Activated naive CD4-positive, alpha-beta T cell treated with anti-CD3 and anti-CD28 coated beads for 36 hours (primary cell): ENCODE measurements around the gene PARP1. TPM values are rescaled to one million over a fixed set of nuclear protein-coding genes. Genes with fewer than 3 reads are reported as not detected.
"Not testable (repeated sequence)": the region's sequence is repeated elsewhere in the genome, so short reads cannot be mapped to it uniquely, and the experiment has no call there.

Experiments used
- CTCF ChIA-PET: fragments of 350-600 bp; sonication (Branson Sonifier 250); formaldehyde crosslinking; loops from one replicate; lab custom pipeline; 2021; ENCODE audit warnings: antibody characterized with exemption; lab: Charles Lee
- DNase-seq: peaks from one replicate; pipeline ENCODE4 v3.0.0-alpha.2; 2020
- H3K27ac Mint-ChIP-seq: one replicate; pipeline ENCODE4 v1.8.0; 2021; ENCODE audit warnings: mild to moderate bottlenecking, mixed read lengths
- H3K27me3 Mint-ChIP-seq: one replicate; pipeline ENCODE4 v1.8.0; 2021; ENCODE audit warnings: low read depth, mixed read lengths
- H3K36me3 Mint-ChIP-seq: one replicate; pipeline ENCODE4 v1.8.0; 2021; ENCODE audit warnings: low read depth, mixed read lengths
- H3K4me1 Mint-ChIP-seq: one replicate; pipeline ENCODE4 v1.8.0; 2021; ENCODE audit warnings: low read depth, mixed read lengths
- H3K4me3 Mint-ChIP-seq: one replicate; pipeline ENCODE4 v1.8.0; 2021; ENCODE audit warnings: mild to moderate bottlenecking, moderate library complexity, mixed read lengths
- H3K9me3 Mint-ChIP-seq: one replicate; pipeline ENCODE4 v1.8.0; 2021; ENCODE audit warnings: mixed read lengths
- intact Hi-C: fragments of 100-400 bp; cut with micrococcal nuclease; formaldehyde crosslinking; loops from one replicate; pipeline ENCODE4 v1.15.1; 2023
- total RNA-seq, 2 experiments: library from RNA; stranded (reverse); gene quantifications; one replicate each; pipeline ENCODE4 v1.2.3, GENCODE V29; 2021

PARP1 gene
- total RNA-seq, 2 experiments from 2014 or later: 265 to 273 TPM

GRCh38 chr1:226353698-226354525 is 54.0 kb downstream of the PARP1 start:
- no peak overlapping the region for H3K27ac Mint-ChIP-seq
- peaks cover 2% of the 10 kb centered on the region for H3K36me3 Mint-ChIP-seq
- intact Hi-C loops: no loop called here

GRCh38 chr1:226351709-226352108 is 56.2 kb downstream of the PARP1 start:
- Mint-ChIP-seq H3K4me3 (no peak overlapping the region), H3K9me3 (no peaks in the 10 kb centered on the region), H3K27me3 (no peaks in the 10 kb centered on the region), H3K27ac (no peak overlapping the region), H3K4me1 (no peaks in the 10 kb centered on the region), H3K36me3 (no peaks in the 10 kb centered on the region)
- intact Hi-C loops: no loop called here
- DNase-seq: no peak
- CTCF ChIA-PET: no interaction called here

More at GRCh38 chr1:226353698-226354525, 54.0 kb downstream of the PARP1 start:
- CTCF ChIA-PET: interaction anchor here (1.4 kb wide), 1 partner anchor 21 kb away, joined by 4 read pairs; no protein-coding TSS in a partner anchor
- Mint-ChIP-seq H3K9me3 (no peaks in the 10 kb centered on the region), H3K27me3 (no peaks in the 10 kb centered on the region), H3K4me1 (no peaks in the 10 kb centered on the region), H3K4me3 (no peak overlapping the region)
- no peak for DNase-seq

- H3K4me3 Mint-ChIP-seq: no peak overlapping the region
- DNase-seq: no peak
- CTCF ChIA-PET: no interaction called here
- H3K4me1 Mint-ChIP-seq: no peaks in the 10 kb centered on the region
- no peaks in the 10 kb centered on the region for H3K36me3 Mint-ChIP-seq
- intact Hi-C loops: no loop called here
- H3K27me3 Mint-ChIP-seq: no peaks in the 10 kb centered on the region
- no peak overlapping the region for H3K27ac Mint-ChIP-seq
- H3K9me3 Mint-ChIP-seq: no peaks in the 10 kb centered on the region
Measured at GRCh38 chr1:226350519-226350865, 57.4 kb downstream of the PARP1 start.

GRCh38 chr1:226349801-226350518 is 57.9 kb downstream of the PARP1 start:
- no peaks in the 10 kb centered on the region for H3K9me3 Mint-ChIP-seq
- no peak overlapping the region for H3K4me3 Mint-ChIP-seq
- no peaks in the 10 kb centered on the region for H3K36me3 Mint-ChIP-seq
- H3K27ac Mint-ChIP-seq: no peak overlapping the region
- intact Hi-C loops: no loop called here
- CTCF ChIA-PET: no interaction called here
- no peaks in the 10 kb centered on the region for H3K27me3 Mint-ChIP-seq
- H3K4me1 Mint-ChIP-seq: no peaks in the 10 kb centered on the region
- no peak for DNase-seq

- no peak overlapping the region for H3K27ac Mint-ChIP-seq
- no peak for DNase-seq
- H3K4me3 Mint-ChIP-seq: no peak overlapping the region
- CTCF ChIA-PET: no interaction called here
- intact Hi-C loops: no loop called here
- H3K27me3 Mint-ChIP-seq: no peaks in the 10 kb centered on the region
- H3K9me3 Mint-ChIP-seq: no peaks in the 10 kb centered on the region
- H3K36me3 Mint-ChIP-seq: no peaks in the 10 kb centered on the region
- H3K4me1 Mint-ChIP-seq: no peaks in the 10 kb centered on the region
Measured at GRCh38 chr1:226349081-226349480, 58.8 kb downstream of the PARP1 start.

GRCh38 chr1:226344441-226345259 is 63.2 kb downstream of the PARP1 start:
- CTCF ChIA-PET: interaction anchor here (1.0 kb wide), 1 partner anchor 11 kb away, joined by 3 read pairs; no protein-coding TSS in a partner anchor
- Mint-ChIP-seq H3K4me3 (no peak overlapping the region), H3K27ac (no peak overlapping the region)

GRCh38 chr1:226342656-226343055 is 65.2 kb downstream of the PARP1 start:
- Mint-ChIP-seq H3K27ac (no peak overlapping the region), H3K27me3 (peaks cover 6% of the 10 kb centered on the region), H3K36me3 (peaks cover 2% of the 10 kb centered on the region), H3K9me3 (peaks cover 11% of the 10 kb centered on the region), H3K4me3 (no peak overlapping the region), H3K4me1 (peaks cover 3% of the 10 kb centered on the region)
- DNase-seq: no peak
- intact Hi-C loops: no loop called here
- CTCF ChIA-PET: no interaction called here

More at GRCh38 chr1:226344441-226345259, 63.2 kb downstream of the PARP1 start:
- intact Hi-C loops: no loop called here
- H3K4me1 Mint-ChIP-seq: no peaks in the 10 kb centered on the region
- H3K36me3 Mint-ChIP-seq: peaks cover 2% of the 10 kb centered on the region
- peaks cover 6% of the 10 kb centered on the region for H3K27me3 Mint-ChIP-seq
- H3K9me3 Mint-ChIP-seq: peaks cover 11% of the 10 kb centered on the region
- DNase-seq: no peak

GRCh38 chr1:226340111-226340510 is 67.8 kb downstream of the PARP1 start:
- H3K9me3 Mint-ChIP-seq: peaks cover 11% of the 10 kb centered on the region
- H3K4me3 Mint-ChIP-seq, H3K4me1 Mint-ChIP-seq, DNase-seq, H3K27ac Mint-ChIP-seq, H3K27me3 Mint-ChIP-seq, intact Hi-C loops, H3K36me3 Mint-ChIP-seq: not testable (repeated sequence)
- CTCF ChIA-PET: interaction anchor here (0.6 kb wide), 1 partner anchor 214 kb away, joined by 3 read pairs; no protein-coding TSS in a partner anchor

- intact Hi-C loops: loop anchor here (10.0 kb wide), 2 partner anchors 113 to 273 kb away; partner anchors contain the start of genes H3-3A and MIXL1
- no peak overlapping the region for H3K4me3 Mint-ChIP-seq
- H3K36me3 Mint-ChIP-seq: peaks cover 2% of the 10 kb centered on the region
- peaks cover 14% of the 10 kb centered on the region for H3K4me1 Mint-ChIP-seq
- H3K27me3 Mint-ChIP-seq: peaks cover 6% of the 10 kb centered on the region
- CTCF ChIA-PET: interaction anchor here (1.4 kb wide), 1 partner anchor 212 kb away, joined by 6 read pairs; no protein-coding TSS in a partner anchor
- H3K9me3 Mint-ChIP-seq: peaks cover 7% of the 10 kb centered on the region
- peak; percentile 31 for DNase-seq
- peak overlapping the region; percentile 80 for H3K27ac Mint-ChIP-seq
Measured at GRCh38 chr1:226337276-226337875, 70.5 kb downstream of the PARP1 start.

GRCh38 chr1:226335661-226336060 is 72.2 kb downstream of the PARP1 start:
- Mint-ChIP-seq H3K27ac (no peak overlapping the region), H3K9me3 (peaks cover 6% of the 10 kb centered on the region), H3K36me3 (no peaks in the 10 kb centered on the region), H3K4me3 (no peak overlapping the region), H3K27me3 (peaks cover 6% of the 10 kb centered on the region), H3K4me1 (peaks cover 14% of the 10 kb centered on the region)
- no peak for DNase-seq
- intact Hi-C loops: loop anchor here (10.0 kb wide), 2 partner anchors 111 to 271 kb away; partner anchors contain the start of genes H3-3A and MIXL1
- CTCF ChIA-PET: no interaction called here

GRCh38 chr1:226332947-226333346 is 74.9 kb downstream of the PARP1 start:
- H3K9me3 Mint-ChIP-seq: no peaks in the 10 kb centered on the region

More at GRCh38 chr1:226332947-226333346, 74.9 kb downstream of the PARP1 start:
- Mint-ChIP-seq H3K4me1 (peaks cover 13% of the 10 kb centered on the region), H3K4me3 (no peak overlapping the region), H3K36me3 (no peaks in the 10 kb centered on the region), H3K27ac (no peak overlapping the region), H3K27me3 (no peaks in the 10 kb centered on the region)
- DNase-seq: no peak
- CTCF ChIA-PET: interaction anchor here (0.6 to 6.1 kb wide), 25 partner anchors 10 to 786 kb away, joined by 3 to 65 read pairs (median 4); partner anchors contain the start of genes LIN9, MIXL1 and SRP9
- intact Hi-C loops: loop anchor here (1.0 to 10.0 kb wide), 6 partner anchors 24 to 331 kb away; partner anchors contain the start of genes H3-3A, LIN9 and MIXL1
